NCI-H2107 (cell line): ENCODE measurements around the gene ZNF681.
"Not testable (repeated sequence)": the region's sequence is repeated elsewhere in the genome, so short reads cannot be mapped to it uniquely, and the experiment has no call there.

ENCODE experiments used
- DNase-seq: peaks from one replicate; lab custom pipeline; 2025; lab: John Stamatoyannopoulos, UW

The ZNF681 gene

GRCh38 chr19:23774106-23774505, 15.4 kb upstream of the ZNF681 start:
- DNase-seq, result no peak

GRCh38 chr19:23772675-23773063, 14.0 kb upstream of the ZNF681 start:
- no peak for DNase-seq

- no peak for DNase-seq
Measured at GRCh38 chr19:23771761-23772674, 13.3 kb upstream of the ZNF681 start.

- no peak for DNase-seq
Measured at GRCh38 chr19:23771316-23771715, 12.6 kb upstream of the ZNF681 start.

GRCh38 chr19:23770672-23771250, 12.1 kb upstream of the ZNF681 start:
- DNase-seq, result no peak

- no peak for DNase-seq
Measured at GRCh38 chr19:23769691-23770468, 11.2 kb upstream of the ZNF681 start.

- DNase-seq, result no peak
Measured at GRCh38 chr19:23766951-23767350, 8.3 kb upstream of the ZNF681 start.

GRCh38 chr19:23764781-23765180, 6.1 kb upstream of the ZNF681 start:
- DNase-seq, result no peak

GRCh38 chr19:23762884-23763711, 4.4 kb upstream of the ZNF681 start:
- DNase-seq, result no peak

- DNase-seq, result no peak
Measured at GRCh38 chr19:23762548-23762883, 3.8 kb upstream of the ZNF681 start.

- not testable (repeated sequence) for DNase-seq
Measured at GRCh38 chr19:23760326-23760725, 1.6 kb upstream of the ZNF681 start.

GRCh38 chr19:23743633-23744232, 15.0 kb downstream of the ZNF681 start:
- not testable (repeated sequence) for DNase-seq

- not testable (repeated sequence) for DNase-seq
Measured at GRCh38 chr19:23730729-23731465, 27.8 kb downstream of the ZNF681 start.

- not testable (repeated sequence) for DNase-seq
Measured at GRCh38 chr19:23724161-23724560, 34.5 kb downstream of the ZNF681 start.

- DNase-seq, result no peak
Measured at GRCh38 chr19:23718802-23719201, 39.9 kb downstream of the ZNF681 start.

GRCh38 chr19:23716792-23717191, 41.9 kb downstream of the ZNF681 start:
- no peak for DNase-seq

- no peak for DNase-seq
Measured at GRCh38 chr19:23709347-23709746, 49.3 kb downstream of the ZNF681 start.

- DNase-seq, result no peak
Measured at GRCh38 chr19:23706657-23707056, 52.0 kb downstream of the ZNF681 start.

- DNase-seq, result no peak
Measured at GRCh38 chr19:23699521-23699860, 59.2 kb downstream of the ZNF681 start.

GRCh38 chr19:23698711-23699520, 59.8 kb downstream of the ZNF681 start:
- DNase-seq, result no peak
